Stimulated activated CD4-positive, alpha-beta T cell treated with anti-CD3 and anti-CD28 coated beads, Interleukin-4, amount 100 ng/mL, for 4 hours (primary cell): Measurements from ENCODE around the gene MAP4K4.

ENCODE experiments used
- DNase-seq, 2 experiments: peaks; one replicate each; pipeline ENCODE4 v3.0.0-alpha.2; 2020

The MAP4K4 gene

GRCh38 chr2:101844055-101844635 is 146.6 kb downstream of the MAP4K4 start:
- no peak for DNase-seq

- no peak for DNase-seq
These were observed 149.5 kb downstream of the MAP4K4 start for GRCh38 chr2:101846973-101847372.

DNA sequence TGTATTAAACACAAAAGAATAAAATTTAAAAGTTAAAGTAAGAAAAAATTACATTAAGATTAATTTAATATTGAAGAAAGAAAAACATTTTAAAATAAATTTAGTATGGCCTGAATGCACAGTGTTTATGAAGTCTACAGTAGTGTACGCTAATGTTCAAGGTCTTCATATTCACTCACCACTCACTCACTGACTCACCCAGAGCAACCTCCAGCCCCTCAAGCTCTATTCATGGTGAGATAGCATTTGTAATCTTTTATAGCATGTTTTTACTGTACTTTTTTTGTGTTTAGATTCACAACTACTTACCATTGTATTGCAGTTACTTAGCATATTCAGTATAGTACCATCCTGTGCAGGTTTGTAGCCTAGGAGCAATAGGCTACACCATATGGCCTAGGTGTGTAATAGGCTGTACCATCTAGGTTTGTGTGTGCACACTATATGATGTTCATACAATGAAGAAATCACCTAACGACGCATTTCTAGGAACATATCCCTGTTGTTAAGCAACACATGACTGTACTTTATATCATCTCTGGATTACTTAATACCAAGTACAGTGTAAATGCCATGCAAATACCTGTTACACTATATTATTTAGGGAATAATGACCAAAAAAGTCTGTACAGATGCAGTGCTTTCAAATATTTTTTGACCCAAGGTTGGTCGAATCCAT is 150.3 kb downstream of the MAP4K4 start:
- no peak for DNase-seq

DNA sequence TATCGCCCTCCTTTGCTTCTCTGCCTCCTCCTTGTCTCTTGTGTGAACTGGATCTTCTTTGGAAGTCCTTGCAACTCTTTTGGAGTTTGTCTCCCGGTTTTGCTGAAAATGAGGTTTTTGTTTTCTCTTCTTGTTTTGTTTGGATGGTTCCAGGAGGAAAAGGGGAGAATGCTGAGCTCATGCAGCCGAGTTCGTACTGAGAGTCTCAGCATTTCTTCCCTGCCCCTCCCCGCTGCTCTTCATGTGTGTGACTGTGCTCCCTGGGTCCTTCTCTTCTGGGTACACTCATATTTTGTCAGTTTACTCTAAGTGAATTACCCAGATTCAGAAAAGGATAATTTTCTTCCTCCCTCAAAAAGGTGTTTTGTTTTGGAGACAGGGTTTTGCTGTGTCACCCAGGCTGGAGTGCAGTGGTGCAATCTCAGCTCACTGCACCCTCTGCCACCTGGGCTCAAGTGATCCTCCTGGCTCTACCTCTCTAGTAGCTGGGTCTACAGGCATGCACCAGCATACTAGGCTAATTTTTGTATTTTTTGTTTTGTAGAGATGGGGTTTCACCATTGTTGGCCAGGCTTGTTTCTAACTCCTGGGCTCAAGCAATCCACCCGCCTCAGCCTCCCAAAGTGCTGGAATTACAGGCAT is 151.4 kb downstream of the MAP4K4 start:
- no peak for DNase-seq

DNA sequence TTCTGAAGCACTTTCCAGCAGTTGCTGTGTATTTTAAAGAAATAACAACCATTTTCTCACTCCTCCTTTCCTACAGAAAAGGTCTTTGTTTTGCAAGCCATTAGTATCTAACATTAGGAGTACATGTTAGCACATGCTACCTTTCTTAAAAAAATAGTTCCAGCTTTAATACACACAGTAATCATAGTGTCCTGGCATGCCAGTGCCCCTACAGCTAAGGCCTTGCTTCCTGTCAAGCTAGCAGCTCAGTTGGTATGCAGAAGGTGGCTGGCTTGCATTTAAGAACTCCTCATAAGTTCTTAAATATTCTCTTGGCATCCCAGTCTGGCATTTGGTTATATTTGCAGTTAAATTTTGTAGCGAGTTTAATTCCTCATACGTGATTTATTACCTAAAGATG is 152.9 kb downstream of the MAP4K4 start:
- DNase-seq = no peak

- no peak for DNase-seq
These were observed 153.5 kb downstream of the MAP4K4 start for GRCh38 chr2:101850991-101851390.

DNA sequence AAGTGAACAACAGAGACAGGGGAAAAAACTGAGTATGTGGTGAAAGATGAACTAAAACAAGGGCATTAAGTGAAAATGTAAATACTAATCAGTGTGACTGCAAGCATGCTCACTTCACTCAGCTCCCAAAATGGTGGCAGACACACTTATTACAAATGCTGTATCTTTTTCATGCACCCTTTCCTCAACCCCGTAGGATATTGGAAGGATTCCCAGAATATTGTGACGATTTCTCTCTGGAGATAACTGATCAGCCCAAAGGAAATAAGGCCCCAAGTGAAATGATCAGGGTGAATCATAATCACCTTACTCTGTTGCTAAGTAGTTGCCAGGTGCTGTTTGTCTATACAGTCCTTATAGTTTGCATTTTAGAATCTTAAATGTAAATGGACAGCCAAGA is 155.3 kb downstream of the MAP4K4 start:
- no peak for DNase-seq

DNA sequence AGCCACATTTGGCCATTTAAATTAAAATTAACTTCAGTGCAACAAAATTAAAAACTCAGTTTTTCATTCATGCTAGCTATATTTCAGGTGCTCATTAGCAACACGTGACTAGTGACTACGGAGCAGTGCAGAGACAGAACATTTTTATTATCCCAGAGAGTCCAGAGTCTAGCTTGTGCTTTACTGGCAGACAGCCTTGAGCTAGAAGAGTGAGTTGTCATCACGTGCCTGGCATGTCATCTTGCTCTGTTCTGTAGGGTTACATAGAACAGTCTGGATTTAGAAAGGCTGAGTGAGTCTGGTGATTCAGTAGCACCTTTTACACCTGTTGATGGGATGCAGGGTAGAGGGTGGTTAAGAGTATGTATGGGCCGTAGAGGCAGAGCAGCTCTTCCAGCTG is 157.4 kb downstream of the MAP4K4 start:
- DNase-seq = no peak

DNA sequence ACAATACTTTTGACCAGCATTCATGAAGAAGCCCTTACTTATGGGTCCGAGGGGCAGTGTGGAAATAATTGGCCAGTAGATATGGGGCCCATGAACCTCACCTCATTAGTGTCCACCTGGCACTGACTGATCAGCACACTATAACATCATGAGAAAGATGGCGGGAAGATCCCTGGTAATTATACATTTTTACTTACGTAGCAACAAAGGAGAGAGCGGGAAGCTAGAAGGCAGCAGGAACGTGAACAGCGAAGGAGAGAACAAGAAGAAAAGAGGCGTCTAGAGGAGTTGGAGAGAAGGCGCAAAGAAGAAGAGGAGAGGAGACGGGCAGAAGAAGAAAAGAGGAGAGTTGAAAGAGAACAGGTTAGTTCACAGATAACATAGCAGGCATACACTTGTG is 158.3 kb downstream of the MAP4K4 start:
- no peak for DNase-seq

DNA sequence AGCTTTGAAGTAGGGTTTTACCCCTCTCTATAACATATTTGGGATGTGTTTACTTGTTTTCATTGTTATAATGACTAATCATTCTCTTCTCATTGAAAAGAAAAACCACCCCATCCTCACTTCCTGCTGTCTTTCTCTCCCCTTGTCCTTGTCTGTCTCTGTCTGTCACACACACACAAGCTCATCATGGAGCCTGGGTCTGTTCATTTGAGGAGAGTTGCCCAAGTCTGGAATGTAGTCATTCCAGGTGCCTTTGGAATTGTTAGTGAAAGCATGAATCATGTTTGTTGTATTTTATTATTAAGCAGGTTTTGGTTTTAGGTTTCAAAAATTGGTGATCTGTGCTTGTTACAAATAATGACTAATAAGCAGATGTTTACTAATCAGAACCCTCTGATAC is 160.7 kb downstream of the MAP4K4 start:
- no peak for DNase-seq

- DNase-seq = no peak
These were observed 161.4 kb downstream of the MAP4K4 start for GRCh38 chr2:101858910-101859309.

GRCh38 chr2:101859604-101860003 is 162.1 kb downstream of the MAP4K4 start:
- DNase-seq = no peak

- DNase-seq = no peak
These were observed 162.7 kb downstream of the MAP4K4 start for GRCh38 chr2:101860157-101860556.

DNA sequence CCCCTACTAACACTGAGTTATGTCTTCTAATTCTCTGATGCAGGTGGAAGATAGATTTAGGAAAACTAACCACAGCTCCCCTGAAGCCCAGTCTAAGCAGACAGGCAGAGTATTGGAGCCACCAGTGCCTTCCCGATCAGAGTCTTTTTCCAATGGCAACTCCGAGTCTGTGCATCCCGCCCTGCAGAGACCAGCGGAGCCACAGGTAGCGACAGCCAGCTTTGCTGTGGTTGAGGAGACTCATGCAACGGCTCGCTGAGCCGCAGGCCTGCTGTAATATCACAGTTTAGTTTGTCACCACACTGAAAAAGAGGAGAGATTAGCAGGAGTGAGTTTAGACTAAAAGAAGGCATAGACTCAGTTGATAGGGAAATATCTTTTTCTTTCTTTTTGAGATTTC is 163.3 kb downstream of the MAP4K4 start:
- no peak for DNase-seq

- no peak for DNase-seq
These were observed 163.9 kb downstream of the MAP4K4 start for GRCh38 chr2:101861382-101861781.

DNA sequence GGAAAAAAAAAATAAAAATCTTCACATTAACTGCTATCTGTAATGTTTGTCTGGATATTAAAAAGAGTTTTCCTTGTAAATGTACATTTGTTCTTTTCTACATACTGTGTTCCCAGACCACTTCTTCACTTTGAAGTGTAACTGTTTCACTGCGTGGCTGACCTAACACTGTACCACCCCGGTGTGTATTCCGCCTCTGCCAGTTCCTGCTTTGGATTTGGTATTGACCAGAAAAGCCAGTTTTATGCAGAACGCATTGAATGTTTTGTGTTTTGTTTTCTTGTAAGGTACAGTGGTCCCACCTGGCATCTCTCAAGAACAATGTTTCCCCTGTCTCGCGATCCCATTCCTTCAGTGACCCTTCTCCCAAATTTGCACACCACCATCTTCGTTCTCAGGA is 166.0 kb downstream of the MAP4K4 start:
- DNase-seq = no peak

DNA sequence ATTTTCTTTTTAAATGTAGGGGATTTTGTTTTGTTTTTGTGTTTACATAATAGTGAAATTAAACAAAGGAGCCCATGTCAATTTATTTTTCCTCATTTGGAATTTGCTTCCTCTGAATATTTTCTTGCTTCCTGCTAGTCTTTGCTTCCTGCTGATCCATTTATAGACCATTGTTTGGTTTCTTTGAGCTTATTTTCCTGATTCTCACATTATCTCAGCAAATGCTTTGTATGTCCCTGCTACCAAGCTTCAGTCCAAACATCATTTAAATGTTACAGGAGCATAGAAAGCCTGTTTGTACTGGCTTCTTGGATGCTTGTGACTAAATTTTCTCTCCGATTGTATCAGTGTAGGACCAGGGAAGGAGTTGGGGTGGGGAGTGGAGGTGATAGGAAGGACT is 166.9 kb downstream of the MAP4K4 start:
- DNase-seq = no peak

DNA sequence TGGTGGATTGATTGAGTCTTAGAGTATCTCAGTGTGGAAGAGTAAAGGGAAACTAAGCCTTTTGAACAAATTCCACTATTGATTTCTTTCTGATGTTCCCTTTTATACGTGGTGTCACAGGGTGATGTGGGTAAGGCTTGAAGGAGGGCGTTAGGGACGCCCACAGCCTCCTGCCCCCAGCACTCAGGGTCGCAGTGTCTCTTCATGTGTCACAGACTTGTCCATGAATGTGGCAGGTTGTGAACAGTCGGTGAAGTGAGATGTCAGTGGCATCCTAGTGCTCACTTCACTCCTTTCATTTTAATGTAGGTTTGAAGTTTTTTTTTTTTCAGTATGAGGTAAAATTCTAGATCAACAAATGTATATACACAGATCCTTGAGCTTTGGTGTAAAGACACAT is 171.0 kb downstream of the MAP4K4 start:
- no peak for DNase-seq

DNA sequence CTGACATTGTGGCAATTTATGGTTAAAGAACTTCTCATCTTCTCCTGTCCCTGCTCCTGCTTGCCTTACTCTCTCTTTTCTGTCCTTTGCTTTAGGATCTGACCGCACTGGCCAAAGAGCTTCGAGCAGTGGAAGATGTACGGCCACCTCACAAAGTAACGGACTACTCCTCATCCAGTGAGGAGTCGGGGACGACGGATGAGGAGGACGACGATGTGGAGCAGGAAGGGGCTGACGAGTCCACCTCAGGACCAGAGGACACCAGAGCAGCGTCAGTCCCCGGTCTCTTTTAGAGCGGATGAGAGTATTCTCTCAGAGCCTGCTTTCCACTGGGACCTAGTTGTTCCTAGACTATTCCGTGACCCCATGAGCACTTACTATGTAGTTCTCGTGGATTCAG is 172.0 kb downstream of the MAP4K4 start:
- no peak for DNase-seq

DNA sequence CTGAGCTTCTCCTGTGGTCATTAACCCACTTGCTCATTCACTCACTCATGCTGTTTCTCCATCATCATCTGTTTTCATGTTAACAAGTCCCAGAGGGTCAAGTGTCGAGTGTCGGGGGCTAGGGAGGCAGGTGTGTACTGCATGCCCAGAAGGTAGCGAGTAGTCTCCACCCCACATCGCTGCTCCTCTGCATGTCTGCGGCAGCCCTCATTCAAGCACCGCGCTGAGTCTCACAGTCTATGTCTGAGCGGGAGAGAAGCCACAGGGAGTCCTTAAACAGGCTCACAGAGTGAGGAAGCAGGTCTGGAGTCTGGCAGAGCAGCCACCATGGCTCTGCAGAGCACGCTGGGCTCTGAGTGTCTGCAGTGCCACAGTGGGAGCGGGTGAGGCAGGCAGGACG is 172.9 kb downstream of the MAP4K4 start:
- DNase-seq = no peak

- DNase-seq = no peak
These were observed 174.0 kb downstream of the MAP4K4 start for GRCh38 chr2:101871480-101871879.

DNA sequence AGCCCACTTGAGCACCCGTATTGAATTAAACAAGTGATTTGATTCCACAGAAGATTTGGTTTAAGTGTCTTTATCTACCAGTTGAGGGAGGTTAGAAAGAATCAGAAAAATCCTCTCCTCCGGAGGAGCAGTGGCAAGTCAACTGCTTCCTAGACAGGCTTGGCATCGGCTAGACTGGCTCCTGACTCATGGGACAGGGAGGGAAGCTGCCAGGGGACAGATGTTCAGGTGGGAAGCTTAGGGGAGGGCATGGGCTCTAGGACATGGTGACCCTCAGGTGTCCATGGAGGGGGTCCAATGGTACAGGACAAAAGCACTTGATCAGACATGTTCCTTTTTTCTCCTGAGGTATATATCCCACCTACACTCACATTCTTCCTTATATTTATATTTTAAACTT is 175.0 kb downstream of the MAP4K4 start:
- DNase-seq = no peak

GRCh38 chr2:101873543-101873942 is 176.0 kb downstream of the MAP4K4 start:
- DNase-seq = no peak

GRCh38 chr2:101874069-101874468 is 176.6 kb downstream of the MAP4K4 start:
- no peak for DNase-seq

DNA sequence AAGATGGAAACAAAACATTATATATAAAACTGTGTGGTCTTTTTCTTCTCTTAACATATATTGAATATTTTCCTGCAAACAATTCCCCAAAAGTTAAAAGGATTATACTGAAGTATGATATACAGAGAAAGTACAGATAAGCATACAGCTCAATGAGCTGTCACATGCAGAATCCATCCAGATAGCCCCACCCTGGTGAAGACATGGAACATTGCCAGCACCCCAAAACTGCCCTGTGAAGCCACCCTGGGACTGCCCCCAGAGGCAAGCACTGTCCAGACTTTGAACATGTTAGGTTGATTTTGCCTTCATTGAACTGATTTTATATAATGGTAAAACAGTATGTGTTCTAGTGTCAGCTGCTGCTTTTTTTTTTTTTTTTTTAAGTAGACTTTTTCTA is 182.0 kb downstream of the MAP4K4 start:
- DNase-seq = no peak
